Prostate gland (tissue), 2 donors: Measurements from ENCODE around the gene ZNF22.

Experiments
- POLR2AphosphoS5 ChIP-seq: sonication (generic); formaldehyde crosslinking; IDR thresholded peaks from one replicate; pipeline ENCODE4 v1.6.1; 2017; ENCODE audit warnings: antibody characterized with exemption
- TF ChIP-seq, protein P1 (sequence below), 4 experiments: fragments of 200-600 bp in 2 of 4; fragments of 450-650 bp in 2 of 4; sonication (generic) in 2 of 4; IDR thresholded peaks; 1 replicate in 3 of 4; 2 replicates in 1 of 4; pipeline ENCODE4 v1.5.1; 2016 to 2019; ENCODE audit warnings: antibody characterized with exemption in 4 of 4, mild to moderate bottlenecking in 2 of 4, moderate library complexity in 2 of 4

- TF ChIP-seq, protein P1, sequence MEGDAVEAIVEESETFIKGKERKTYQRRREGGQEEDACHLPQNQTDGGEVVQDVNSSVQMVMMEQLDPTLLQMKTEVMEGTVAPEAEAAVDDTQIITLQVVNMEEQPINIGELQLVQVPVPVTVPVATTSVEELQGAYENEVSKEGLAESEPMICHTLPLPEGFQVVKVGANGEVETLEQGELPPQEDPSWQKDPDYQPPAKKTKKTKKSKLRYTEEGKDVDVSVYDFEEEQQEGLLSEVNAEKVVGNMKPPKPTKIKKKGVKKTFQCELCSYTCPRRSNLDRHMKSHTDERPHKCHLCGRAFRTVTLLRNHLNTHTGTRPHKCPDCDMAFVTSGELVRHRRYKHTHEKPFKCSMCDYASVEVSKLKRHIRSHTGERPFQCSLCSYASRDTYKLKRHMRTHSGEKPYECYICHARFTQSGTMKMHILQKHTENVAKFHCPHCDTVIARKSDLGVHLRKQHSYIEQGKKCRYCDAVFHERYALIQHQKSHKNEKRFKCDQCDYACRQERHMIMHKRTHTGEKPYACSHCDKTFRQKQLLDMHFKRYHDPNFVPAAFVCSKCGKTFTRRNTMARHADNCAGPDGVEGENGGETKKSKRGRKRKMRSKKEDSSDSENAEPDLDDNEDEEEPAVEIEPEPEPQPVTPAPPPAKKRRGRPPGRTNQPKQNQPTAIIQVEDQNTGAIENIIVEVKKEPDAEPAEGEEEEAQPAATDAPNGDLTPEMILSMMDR (IDR thresholded peaks at IDR 0.05): peak in 3 of 4 experiments; percentile 18 to 58 (median 47)
- TF ChIP-seq POLR2AphosphoS5: peak; percentile 99
These were observed 22.0 kb upstream of the ZNF22 start, which contains the start of gene DEPP1 for GRCh38 chr10:44978570-44979280.
